HG03045 (cell line): Measurements from ENCODE around the gene GSTP1.
"Not testable (repeated sequence)": the region's sequence is repeated elsewhere in the genome, so short reads cannot be mapped to it uniquely, and the experiment has no call there.

Experiments used
- ATAC-seq: cut with Tn5 transposase; IDR thresholded peaks from one replicate; pipeline ENCODE4 v1.9.1; 2021; ENCODE audit warnings: mild to moderate bottlenecking, moderate library complexity; ENCODE audit not compliant: unreplicated experiment

Gene GSTP1

GRCh38 chr11:67562963-67563704 lies 20.5 kb upstream of the GSTP1 start:
- no peak for ATAC-seq

GRCh38 chr11:67563705-67564114 lies 19.9 kb upstream of the GSTP1 start:
- not testable (repeated sequence) for ATAC-seq

- ATAC-seq, result no peak
These were observed 19.4 kb upstream of the GSTP1 start for GRCh38 chr11:67564230-67564629.

GRCh38 chr11:67571443-67571842 lies 12.2 kb upstream of the GSTP1 start:
- ATAC-seq, result no peak

GRCh38 chr11:67572305-67572704 lies 11.3 kb upstream of the GSTP1 start:
- no peak for ATAC-seq

- ATAC-seq, result no peak
These were observed 10.7 kb upstream of the GSTP1 start for GRCh38 chr11:67572747-67573419.

GRCh38 chr11:67574938-67575337 lies 8.7 kb upstream of the GSTP1 start:
- ATAC-seq, result no peak

GRCh38 chr11:67576735-67577475 lies 6.7 kb upstream of the GSTP1 start:
- no peak for ATAC-seq

GRCh38 chr11:67577951-67578350 lies 5.7 kb upstream of the GSTP1 start:
- ATAC-seq, result no peak

- no peak for ATAC-seq
These were observed 2.1 kb upstream of the GSTP1 start for GRCh38 chr11:67581469-67581868.

GRCh38 chr11:67582011-67582410 lies 1.6 kb upstream of the GSTP1 start:
- no peak for ATAC-seq

- no peak for ATAC-seq
These were observed 731 bp downstream of the GSTP1 start for GRCh38 chr11:67584205-67584880.

- no peak for ATAC-seq
These were observed 1.6 kb downstream of the GSTP1 start for GRCh38 chr11:67584881-67585873.

GRCh38 chr11:67585911-67586310 lies 2.3 kb downstream of the GSTP1 start:
- ATAC-seq, result no peak

- ATAC-seq, result no peak
These were observed 3.1 kb downstream of the GSTP1 start for GRCh38 chr11:67586568-67587250.

GRCh38 chr11:67588136-67588503 lies 4.5 kb downstream of the GSTP1 start:
- ATAC-seq, result no peak

- ATAC-seq, result not testable (repeated sequence)
These were observed 5.3 kb downstream of the GSTP1 start for GRCh38 chr11:67588899-67589415.

- no peak for ATAC-seq
These were observed 9.4 kb downstream of the GSTP1 start for GRCh38 chr11:67592880-67593564.

GRCh38 chr11:67593565-67593905 lies 9.9 kb downstream of the GSTP1 start:
- no peak for ATAC-seq
